GM21737 (cell line): Measurements from ENCODE around the gene MACROH2A1.
"Not testable (repeated sequence)": the region's sequence is repeated elsewhere in the genome, so short reads cannot be mapped to it uniquely, and the experiment has no call there.

Experiments used
- ATAC-seq: cut with Tn5 transposase; IDR thresholded peaks from one replicate; pipeline ENCODE4 v1.9.1; 2021; ENCODE audit warnings: mild to moderate bottlenecking, moderate library complexity; ENCODE audit not compliant: unreplicated experiment

MACROH2A1 gene

DNA sequence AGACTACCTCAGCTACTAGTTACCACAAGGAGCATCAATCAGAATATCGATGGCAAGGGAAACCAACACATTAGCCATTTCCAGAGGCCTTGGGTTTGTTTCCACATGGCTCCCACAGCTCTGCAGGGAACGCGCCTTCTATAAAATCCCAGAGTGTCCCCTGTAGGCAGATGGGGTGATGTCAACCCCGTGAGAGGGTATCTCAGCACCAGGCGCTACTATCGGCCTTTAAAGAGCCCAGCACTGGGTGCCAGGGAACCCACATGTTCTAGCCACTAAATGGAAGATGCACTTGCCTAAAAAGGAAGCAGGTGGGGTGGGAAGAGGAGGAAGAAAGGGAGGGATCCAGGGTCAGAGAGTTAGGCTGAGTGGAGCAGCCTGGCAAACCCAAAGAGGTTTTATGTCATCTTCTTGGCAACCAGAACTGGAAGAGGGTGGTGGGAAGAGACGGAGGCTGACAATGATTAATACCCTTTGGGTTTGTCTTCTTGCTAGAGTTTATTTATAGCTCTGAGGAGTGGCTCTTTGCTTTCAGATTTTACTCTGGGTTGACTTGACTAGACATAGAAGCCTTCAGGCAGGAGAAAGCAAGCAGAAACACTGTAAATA lies 19.9 kb downstream of the MACROH2A1 start:
- no peak for ATAC-seq

DNA sequence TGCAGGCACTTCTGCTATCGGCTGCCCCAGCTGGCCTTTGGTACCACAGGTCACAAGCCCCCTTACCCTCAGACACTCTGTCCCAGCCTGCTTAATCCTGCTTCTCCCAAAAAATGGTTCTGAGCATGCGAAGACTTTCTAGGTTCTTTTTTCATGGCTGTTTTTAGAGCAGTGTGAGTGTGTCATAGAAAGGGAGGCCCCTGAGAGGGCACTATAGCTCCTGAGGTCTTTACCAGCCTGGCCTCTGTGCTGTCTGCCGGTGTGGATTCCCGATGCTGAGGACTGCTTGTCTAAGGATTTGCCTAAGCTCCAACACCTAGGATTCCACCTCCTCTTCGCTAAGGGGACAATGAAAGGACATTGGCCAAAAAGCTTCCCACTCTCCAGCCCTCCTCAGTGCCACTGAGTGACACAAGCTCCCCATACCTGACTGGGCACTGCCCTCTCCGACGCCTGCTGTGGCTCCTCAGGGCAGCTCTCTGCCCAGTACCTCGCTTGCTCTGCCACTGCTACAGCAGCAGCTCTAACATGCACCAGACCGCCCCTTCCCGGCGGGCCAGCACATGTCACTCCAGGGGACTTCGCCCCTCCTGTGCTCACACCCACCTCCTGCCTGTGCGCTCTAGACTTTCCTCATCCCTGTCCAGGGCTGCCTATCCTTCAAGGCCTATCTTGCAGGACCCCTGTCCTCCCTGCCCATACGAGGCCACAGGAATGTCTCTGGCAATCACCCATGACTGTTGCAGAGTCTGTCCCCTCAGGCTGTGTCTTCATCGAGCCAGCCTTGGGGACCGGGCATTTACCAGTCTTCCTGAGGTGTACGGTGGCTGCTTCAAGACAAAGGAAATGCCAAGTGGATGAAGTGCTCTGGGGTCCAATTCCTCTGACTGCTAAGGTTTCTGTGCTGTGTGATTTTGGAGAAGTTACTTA lies 21.0 kb downstream of the MACROH2A1 start:
- ATAC-seq: peak; percentile 16

DNA sequence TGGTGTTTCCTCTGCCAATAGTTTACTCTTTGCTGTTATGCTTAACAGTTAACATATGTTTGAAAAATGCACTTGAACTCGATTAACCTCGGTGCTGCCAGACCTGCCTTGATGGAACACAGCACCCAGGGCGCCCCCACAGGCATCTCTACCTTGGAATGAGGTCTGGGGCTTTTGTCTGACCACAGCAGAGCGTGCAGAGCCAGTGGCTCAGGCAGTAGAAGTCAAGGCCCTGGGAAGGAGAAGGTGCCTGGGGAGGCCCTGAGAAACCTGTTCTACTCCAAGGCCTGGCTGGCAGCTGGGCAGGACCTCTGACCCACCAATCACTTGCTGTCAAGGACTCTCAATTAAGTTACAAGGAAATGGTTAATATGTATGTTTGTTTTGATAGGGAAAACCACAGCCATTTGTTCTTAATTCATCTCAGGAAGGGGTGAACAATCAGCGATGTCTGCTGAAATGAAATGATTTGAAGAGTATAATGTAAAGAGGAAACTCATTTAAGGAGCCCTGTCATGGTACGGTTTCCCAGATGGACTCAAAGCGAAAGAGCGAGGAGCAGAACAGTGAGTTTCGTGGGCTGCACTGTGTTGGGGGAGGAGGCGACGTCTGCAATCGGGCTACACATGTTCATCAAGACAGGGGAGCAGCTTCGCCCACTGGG lies 21.9 kb downstream of the MACROH2A1 start:
- ATAC-seq: peak; percentile 57

DNA sequence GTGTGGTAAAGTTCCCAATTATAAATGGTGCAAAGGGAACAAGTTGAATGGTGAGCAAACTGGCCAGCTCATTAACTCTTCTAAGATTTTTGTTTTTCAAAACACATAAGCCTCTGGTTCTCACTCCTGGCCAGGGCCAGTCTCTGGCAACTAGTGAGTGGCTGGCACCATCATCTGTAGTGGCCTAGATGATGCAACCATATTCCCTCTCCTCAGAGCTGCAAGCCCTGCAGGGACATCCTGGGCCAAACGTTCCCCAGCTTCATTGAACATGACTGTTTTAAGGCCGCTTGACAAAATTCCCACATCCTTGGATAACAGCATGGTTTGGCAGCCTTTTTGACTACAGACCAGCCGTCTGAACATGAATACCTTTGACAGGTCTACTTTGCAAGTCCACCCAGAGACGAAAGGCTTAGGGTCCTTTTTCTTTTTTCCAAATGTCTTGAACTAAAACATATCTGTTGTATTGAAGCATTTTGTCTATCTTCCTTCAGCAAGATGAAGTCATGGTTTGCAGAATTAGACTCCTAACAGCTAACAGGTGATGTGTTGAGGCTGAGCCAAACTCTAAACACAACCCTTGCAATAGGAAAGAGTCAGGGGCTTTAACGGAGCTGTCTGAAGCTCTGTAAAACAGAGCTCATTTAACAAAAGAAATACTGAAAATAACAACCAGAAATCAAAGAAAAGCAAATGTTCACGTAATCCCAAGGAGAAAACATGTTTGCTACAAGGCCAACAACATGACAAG lies 23.8 kb downstream of the MACROH2A1 start:
- no peak for ATAC-seq

DNA sequence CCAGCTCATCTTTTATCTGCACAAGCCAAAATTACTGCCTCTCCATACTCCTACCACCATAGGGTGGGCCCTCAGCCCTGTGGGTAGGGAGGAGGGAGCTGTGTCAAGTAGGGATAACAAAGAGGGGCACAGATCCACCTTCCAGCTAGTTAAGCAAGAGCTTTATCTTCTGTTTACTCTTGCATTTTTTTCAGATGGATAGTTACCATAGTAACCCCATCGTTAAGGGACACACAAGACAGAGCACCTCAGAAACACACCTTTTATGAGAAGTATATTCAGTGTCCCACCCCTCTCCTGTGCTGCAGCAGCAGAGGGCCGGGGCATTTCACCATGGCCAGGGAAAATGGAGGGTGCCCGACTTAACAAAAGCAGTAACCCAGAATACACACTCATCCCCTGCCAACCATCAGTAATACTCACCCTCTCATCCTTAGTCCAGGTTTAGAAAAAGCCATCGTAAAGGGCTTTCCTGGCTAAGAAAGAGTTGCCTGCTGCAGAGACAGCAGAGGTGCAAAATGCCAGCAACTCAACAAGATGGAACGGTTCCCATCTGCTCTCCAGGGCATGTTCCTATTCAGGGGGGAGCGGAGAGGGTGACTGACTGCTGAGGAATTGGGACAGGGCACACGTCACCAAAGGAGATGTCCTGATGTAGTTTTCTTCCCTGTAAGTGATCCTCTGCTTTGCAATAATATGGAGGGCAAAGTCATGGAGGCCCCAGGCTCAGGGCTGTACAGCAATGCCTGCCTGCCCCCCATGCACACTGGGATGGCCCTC lies 25.1 kb downstream of the MACROH2A1 start:
- no peak for ATAC-seq

DNA sequence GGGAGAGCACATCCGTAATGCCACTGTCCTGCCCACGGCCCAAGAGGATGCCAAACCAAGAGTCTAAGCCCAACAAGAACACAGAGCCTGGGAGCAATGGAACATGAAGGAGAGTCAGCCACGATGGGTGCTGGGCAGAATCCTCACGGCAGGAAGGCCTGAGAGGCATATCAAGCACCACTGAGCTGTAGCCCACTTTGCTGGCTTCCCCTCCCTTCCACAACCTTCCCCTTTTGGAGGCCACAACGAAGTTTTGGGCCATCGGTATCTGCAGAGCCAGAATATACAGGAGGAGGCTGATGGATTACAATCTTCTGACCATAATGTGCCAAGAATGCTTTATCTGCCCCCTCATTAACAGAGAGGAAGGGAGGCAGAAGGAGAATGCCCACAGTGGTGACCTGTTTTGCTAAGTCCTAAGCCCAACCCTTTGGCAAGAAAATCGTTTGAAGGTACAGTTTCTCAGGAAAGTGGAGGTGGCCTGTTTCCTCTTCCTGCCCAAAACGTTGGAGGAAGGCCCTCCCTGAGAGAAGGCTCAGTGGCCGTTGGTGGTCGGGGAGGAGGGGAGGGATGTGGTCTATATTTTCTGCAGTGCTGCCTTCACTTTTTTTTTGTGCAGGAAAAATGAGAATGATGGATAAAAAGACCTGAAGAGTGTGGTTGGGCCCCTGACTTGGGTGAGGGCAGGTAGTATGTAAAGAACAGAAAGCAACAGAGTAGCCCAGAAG lies 26.2 kb downstream of the MACROH2A1 start:
- no peak for ATAC-seq

DNA sequence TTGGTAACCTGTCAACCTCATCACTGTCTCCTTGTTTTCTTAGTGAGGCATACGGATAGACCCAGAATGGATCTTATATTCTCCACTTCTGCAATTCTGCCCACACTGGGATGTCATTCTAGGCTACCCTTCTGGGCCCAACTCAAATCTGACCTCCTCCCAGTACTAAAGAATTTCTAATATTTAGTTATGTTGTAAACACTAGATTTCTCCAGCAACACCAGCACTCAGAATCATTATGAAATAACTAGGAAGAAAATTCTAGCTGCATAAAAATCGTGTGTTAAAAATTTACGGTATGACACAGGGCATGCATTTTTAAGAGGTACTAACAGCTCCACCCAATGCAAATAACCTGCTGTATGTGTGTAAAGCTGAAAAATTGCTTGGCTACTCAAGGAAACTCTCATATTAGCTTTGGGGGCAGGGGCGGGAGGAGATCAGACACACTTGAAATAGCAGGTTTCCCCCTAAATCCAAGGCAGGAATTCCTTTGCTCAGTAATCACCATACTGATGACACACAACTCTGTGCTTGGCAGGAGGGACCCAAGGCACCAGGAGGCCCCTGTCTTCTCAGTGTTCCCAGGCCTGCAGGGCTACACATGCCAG lies 27.3 kb downstream of the MACROH2A1 start:
- no peak for ATAC-seq

DNA sequence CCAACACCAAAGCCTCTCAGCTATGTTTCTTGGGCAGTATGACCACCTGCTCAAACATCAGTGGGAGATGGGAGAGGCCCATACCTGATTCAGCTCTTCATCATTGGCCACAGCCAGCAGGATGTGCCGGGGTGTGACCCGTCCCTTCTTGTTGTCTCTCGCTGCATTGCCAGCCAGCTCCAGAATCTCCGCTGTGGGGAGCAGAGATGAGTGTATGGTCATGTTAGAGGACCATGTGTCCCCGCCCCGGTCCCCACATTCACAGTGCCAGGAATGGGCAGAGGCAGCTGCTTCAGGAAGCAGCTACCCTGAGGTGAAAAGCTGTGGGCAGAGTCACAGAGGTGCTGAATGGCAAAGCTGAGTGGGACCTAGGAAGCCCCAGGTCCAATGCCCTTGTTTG lies 29.1 kb downstream of the MACROH2A1 start:
- no peak for ATAC-seq

DNA sequence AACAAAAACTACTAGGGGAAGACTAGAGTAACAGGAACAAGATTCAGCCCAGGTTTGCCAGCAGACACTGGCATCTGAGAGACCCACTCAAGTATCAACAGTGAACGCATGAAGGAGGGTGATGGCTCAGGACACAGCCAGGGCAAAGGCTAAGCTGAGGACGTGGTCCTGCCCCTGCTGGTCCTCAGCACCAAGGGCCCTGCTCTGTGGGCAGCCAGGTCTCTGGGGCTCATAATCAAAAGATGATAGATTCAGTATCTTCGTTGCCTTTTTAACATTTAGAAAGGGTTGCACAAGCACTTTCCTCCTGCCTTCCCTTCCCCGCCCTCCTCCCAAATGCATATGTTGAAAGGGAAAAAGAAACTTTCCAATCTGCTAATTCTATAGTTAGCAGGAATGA lies 31.5 kb downstream of the MACROH2A1 start:
- no peak for ATAC-seq

DNA sequence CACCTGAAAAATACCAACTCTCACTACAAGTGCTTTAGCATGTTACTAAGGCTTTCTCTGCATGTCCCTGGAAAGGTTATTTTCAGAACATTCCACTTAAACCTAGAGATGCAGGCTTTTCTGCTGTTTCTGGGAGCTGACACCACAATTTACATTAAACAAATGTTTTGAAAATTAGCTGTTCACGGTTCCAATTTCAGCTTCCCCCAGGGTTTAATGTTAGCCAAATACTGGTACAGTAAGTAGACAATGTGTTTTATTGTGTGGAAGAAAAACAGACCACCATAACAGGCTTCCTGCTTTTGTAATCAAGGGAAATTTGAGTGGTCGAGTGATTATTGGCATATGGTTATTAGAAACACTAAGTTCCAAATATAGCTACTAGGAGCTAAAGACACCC lies 32.0 kb downstream of the MACROH2A1 start:
- ATAC-seq: no peak

DNA sequence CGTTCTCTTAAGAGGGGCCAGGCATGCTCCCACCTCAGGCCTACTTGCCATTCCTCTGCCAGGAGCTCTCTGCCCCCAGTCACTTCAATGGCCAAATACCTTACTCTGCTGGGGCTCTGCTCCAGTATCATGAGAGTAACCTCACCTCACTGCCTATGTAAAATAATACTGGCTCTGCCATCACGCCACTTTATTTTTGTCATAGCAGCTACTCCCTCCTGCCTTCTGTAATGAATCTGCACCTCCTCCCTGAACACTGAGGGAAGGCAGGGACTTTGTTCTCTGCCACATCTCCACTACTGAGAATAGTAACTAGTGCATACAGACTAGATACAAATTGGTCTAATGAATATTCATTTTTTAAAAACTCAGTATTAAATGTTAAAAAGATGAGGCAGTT lies 33.8 kb downstream of the MACROH2A1 start:
- no peak for ATAC-seq

DNA sequence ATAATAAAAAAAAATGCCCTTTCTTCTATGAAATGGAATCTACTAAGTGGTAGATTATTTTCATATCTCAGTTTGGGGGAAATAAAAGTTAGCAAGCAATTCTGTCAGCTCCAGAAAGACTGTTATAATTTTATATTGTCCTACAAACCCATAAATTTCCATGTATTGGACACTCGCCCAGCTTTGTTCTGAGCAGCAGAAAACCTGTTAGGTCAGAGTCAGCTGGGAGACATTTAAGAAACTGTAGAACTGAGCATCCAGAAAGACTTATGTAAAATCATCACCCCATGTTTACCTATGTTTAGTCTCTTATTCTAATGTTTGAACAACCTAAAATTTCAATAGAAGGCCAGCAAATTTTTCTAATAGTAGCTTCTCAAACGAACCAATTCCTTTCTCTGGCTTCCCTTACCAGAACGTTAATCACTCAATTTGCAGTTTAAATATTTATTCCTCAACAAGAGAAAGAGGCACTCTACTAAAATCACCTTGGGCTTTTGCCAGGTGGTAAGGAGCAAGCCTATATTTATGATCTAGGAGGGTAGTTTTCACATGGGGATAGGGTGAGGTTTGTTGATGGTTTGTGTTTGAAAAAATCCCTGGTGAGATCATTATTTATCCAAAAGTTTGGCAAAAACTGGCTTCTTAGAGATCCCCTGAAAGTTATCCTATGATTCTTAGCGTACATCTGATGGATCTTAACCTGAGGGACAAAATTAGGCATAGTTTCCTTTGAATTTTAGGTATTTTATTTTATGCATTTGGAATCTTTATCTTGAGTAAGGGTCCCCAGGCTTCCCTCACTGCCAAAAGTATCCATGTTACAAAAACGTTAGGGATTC lies 34.4 kb downstream of the MACROH2A1 start:
- no peak for ATAC-seq

DNA sequence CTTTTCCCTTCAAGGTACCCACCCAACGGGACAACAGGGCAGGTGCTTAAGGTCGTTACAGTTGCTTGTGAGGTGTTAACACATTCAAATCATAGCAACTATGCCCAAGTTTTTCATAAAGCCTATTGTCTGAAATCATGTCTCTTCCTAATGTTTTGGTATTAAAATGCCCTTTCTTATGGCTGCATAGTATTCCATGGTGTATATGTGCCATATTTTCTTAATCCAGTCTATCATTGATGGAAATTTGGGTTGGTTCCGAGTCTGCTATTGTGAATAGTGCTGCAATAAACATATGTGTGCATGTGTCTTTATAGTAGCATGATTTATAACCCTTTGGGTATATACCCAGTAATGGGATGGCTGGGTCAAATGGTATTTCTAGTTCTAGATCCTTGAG lies 35.7 kb downstream of the MACROH2A1 start:
- not testable (repeated sequence) for ATAC-seq

DNA sequence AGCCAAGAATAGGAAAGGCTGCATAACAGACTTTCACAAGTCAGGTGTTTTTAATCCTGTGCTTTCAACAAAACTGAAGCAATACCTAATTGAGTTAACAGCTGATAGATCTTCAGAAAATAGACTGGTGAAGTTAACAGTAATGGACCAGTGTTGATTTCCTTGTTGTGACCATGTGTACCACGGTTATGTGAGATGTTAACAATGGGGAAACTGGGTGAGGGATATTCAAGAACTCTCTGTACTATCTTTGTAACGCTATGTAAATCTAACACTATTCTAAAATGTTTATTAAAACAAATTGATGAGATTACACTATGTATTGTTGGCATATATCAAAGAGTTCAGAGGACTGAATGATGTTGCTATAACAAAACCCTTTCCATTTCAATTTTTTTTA lies 36.9 kb downstream of the MACROH2A1 start:
- no peak for ATAC-seq

DNA sequence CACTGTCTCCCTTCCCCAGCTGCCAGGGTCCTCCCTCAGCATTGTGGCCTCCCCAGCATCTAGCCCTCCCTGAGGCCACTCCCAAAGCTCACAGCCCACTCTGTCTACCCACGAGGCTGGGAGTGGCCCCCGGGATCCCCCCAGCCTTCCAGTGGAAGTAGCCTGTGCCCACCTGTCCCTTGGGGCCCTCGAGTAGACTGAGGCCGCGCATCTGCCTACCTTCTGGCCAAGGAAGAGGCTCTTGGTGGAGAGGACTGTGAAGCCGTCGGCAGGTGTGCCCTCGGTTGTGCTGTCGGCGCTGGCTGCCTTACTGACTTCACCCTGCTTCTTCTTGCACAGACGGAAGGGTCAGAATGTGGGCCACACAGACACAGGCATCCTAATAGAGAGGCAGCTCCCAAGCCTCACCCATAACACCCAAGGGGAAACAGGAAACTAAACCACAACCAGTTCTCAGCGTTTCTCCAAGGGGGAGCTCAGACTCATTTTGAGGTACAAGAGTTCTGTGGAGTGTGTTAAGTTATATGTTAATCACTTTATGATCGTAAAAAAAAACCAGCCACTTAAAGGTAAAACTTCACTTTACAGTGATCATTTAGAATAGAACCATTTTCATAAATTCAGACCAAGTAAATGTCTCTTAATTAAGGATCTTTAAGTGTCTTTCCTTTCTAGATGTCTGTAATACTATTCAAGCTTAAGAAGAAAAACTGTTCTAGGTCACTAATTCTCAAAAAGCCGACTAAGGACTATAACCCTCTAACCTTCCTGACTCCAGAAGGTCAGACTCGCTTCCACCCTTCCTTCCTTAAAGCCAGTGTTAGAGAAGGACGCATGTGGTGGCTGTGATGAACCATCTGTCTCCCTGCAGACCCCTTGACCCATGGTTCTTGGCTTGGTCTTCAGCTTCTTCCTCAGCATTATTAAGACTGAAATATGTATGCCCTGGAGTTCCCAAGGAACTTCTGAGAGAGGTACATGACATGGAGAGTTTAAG lies 38.5 kb downstream of the MACROH2A1 start:
- ATAC-seq: no peak

DNA sequence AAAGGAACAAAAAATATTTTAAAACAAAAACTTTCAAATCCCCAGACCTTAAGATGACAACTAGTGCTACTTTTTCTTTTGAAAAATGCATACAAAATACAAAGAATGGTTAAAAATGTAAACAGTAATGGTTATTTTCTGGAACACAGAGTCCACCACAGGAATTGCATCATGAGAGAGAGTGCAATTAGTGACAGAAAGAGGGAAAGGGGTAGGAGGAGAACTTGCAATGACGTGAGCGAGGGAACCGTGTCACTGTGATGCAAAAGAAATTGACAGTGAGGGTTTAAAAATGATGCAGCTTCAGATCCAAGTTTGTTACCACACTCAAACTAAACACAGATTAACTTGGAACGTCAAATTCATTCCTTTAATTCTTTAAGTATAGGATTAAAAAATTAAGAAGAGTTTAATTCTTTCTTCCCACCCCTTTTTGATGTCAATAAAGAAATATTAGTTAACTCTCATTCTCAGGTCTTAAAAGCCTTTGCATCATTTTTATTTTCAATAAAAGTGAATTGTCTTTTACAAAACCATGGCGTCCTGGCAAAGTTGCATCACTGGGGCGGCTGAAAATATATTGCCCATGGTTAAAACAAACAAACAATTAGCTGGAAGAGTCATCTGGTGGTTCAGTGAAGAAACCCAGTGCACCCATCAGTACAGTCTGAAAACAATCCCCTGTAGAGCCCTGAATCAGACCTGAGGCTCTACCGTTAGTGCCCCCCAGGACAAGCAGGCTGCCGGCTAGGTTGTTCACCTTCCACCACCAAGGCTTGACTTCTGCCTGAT lies 39.5 kb downstream of the MACROH2A1 start:
- ATAC-seq: no peak
